8988T (cell line): ENCODE results near the gene CNKSR2.
"Not testable (repeated sequence)": the region's sequence is repeated elsewhere in the genome, so short reads cannot be mapped to it uniquely, and the experiment has no call there.

ENCODE experiments used
- DNase-seq: peaks from one replicate; pipeline ENCODE4 v3.0.0; 2011

Gene CNKSR2

DNA sequence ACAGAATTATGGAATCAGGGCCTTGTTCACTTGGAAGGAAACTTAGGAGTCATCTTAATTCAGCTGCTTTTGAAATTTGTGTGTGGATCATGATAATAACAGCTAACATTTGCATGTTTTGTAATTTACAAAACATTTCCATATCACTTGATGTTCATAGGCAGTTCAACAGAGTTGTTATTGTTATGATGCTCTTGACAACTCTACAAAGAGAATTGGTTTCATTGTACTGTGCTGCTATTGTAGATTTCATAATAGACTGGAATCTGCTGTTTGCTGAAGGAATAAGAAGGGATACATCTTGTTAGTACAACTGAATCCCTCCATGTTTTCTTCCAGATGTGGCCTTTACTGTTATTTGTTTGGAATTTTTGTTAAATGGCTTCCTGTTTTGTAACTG, 83.5 kb downstream of the CNKSR2 start:
- no peak for DNase-seq

GRCh38 chrX:21469071-21469470, 94.9 kb downstream of the CNKSR2 start:
- DNase-seq, result no peak

DNA sequence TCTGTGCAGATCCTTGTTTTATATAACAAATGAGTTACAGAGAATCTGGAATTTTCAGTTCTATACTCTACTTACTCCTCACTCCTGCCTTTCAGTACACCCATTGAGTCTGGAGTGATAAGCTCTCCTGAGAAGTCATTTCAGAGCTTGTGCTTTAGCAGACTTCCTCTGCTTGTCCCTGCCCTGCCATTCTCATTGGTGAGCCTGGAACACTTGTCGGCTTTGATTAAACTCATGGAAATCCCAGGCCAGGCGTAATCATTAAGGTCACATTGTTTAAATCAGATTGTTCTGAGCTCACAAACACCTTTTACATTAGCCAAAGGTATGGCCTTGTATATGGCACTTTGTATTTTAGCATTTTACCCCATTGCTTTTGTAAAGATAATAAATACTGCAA, 102.7 kb downstream of the CNKSR2 start:
- DNase-seq, result no peak

GRCh38 chrX:21479695-21480270, 105.6 kb downstream of the CNKSR2 start:
- no peak for DNase-seq

- no peak for DNase-seq
These were observed 107.5 kb downstream of the CNKSR2 start for GRCh38 chrX:21481761-21482160.

GRCh38 chrX:21484051-21484450, 109.8 kb downstream of the CNKSR2 start:
- DNase-seq, result not testable (repeated sequence)

GRCh38 chrX:21487832-21488231, 113.6 kb downstream of the CNKSR2 start:
- no peak for DNase-seq

- no peak for DNase-seq
These were observed 116.1 kb downstream of the CNKSR2 start for GRCh38 chrX:21490341-21490740.

DNA sequence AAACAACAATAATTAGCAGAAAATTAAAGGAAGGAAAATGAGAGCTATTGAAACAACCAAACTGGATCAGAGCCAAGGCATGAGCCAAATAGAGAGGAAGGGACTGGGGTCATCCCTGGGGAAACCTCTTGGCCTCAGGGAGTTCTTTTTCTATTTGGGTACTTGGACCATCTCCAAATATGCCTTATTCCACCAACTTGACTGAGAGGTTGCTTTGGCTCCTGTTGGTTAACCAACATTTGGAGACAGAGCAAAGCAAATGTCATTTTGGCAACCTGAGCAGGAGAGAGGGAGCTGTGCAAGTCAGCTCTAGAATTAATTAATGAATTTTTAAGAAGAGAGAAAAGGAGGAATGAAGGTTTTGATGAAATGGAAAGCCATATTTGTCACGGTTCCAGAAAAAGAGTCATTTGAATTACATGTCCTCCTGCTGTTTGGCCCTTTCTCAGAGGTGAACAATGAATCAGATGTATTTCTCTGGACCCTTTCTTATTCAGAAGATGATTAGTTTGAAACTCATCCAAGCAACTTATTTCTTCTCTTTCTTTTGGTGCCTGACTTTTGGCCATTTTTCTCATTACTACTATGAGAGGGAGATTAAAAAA, 119.1 kb downstream of the CNKSR2 start:
- no peak for DNase-seq

- no peak for DNase-seq
These were observed 129.4 kb downstream of the CNKSR2 start for GRCh38 chrX:21503593-21503992.

GRCh38 chrX:21509912-21510311, 135.7 kb downstream of the CNKSR2 start:
- DNase-seq, result no peak

- DNase-seq, result no peak
These were observed 149.8 kb downstream of the CNKSR2 start for GRCh38 chrX:21524008-21524407.

DNA sequence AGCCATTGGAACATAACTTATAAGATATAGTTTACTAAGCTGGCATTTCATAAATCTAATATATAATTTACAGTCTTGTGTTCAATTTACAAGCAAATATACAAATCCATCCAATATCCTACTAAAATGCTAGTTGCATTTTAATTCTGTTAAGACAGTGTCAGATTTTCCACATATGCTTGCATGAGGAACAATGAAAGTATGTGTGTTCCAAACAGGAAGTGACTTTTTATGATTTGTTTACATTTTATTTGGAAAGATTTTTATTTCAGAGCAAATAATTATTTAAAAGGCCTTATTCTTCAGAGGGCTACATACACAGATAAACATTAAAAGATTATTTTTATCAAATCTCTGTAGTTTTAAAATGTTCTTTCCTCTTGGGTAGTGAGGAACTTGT, 153.9 kb downstream of the CNKSR2 start:
- no peak for DNase-seq

DNA sequence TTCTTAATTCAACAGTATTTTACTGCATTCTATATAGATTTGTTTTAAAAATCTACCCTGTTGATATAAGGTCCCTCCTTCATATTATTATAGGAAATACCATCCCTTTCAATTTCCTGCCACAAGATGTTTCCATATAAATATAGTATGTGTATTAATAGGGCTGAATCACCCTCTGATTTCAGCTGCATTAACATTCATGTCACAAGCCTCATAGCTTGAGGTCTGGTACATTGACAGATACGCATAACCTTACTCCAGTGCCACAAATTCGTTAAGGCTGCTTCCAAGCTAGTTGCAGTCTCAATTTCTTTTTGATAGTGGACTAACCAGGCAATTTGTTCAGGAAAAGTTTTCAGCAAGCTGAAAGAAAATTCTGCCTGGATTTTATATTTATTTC, 155.6 kb downstream of the CNKSR2 start:
- DNase-seq, result no peak

DNA sequence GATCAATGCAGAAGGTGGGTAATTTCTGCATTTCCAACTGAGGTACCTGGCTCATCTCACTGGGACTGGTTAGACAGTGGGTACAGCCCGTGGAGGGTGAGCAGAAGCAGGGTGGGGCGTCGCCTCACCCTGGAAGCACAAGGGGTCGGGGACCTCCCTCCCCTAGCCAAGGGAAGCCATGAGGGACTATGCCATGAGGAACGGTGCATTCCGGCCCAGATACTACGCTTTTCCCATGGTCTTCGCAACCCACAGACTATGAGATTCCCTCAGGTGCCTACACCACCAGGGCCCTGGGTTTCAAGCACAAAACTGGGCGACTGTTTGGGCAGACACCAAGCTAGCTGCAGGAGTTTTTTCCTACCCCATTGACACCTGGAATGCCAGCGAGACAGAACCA, 170.4 kb downstream of the CNKSR2 start:
- not testable (repeated sequence) for DNase-seq

DNA sequence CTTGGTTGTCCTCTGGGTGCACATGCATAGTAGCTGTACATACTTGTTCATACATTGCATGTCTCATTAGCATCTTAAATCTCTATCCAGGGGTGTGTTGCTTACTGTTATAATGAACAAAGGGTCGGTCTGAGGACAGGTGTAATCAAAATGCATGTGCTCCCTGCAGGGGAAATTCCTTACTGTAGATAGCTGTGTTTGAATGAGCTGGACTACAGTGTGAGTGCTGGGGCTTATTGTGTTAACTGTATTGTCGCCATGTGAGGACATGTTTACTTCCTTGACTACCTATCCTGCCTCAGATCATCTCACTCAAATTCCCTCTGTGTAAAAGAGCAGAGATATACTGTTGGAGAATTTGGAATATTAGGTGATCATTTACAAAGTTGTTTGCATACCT, 185.2 kb downstream of the CNKSR2 start:
- DNase-seq, result no peak

DNA sequence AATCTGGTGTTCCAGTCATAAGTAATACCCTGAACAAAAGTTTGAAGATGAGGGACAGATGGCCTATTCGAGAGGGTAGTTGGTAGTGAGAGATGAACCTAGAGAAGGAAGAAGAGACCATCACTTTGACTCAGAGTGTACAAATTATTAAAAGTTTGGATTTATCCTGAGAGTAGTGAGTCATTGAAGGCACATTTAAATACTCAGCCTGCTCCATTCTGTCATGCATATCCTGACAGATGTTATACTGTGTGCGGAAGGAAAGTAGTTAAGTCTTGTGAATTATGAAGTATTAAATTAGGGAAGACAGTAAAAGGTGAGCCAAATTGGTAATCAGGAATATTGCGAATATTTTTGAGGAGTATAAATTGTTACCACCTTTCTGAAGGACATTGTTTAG, 190.8 kb downstream of the CNKSR2 start:
- DNase-seq, result no peak

GRCh38 chrX:21574793-21575192, 200.6 kb downstream of the CNKSR2 start:
- no peak for DNase-seq

DNA sequence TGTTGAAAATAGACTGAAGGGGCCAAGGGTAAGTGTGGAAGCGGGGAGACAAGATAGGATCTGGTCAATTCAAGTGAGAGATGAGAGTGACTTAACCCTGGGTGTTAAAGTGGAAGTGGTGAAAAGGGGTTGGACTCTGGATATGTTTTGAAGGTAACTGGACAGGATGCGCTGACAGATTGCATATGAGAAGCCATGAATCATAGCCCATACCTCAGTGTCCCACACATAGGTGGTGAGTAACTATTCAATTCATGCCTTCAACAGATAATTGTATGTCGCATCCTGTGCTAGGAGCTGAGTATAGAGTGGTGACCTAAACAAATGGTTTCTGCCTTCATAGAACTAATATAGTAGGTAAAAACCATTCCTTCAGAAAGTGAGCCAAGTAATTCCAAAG, 207.3 kb downstream of the CNKSR2 start:
- DNase-seq, result no peak

- no peak for DNase-seq
These were observed 211.8 kb downstream of the CNKSR2 start for GRCh38 chrX:21586001-21586400.

DNA sequence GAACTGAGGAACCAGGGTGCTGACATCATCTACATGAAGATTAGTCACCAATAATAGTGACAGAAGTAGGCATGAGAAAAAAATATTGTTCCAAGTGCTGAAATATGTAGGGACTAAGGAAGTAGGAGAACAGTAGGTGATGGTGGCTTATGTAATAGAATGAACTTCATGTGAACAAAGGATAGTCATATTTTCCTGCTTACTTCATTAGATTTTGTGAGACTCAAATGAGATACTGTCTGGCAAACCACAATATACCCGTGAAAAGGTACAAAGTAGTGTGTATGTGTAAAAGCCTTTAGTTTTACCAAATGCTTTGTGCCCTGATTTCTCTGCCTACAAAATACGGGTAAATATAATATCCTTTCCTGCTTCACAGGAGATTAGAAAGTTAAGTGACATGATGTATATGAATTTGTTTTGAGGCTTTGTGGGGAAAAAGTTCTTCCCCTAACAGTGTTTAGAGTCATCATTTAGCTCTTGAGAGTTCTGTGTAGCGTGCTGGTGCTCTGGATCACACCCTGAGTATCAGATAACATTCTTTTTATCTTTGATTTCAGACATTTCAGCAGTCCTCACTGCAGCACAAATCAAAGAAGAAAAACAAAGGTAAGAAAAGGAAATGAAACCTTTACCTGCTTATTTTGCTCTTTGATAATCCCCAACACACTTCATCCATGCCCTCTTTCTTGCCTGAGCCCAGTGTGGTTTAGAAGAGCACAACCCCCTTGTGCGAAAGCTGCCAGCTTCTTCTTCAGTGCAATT, 216.0 kb downstream of the CNKSR2 start:
- DNase-seq, result no peak

GRCh38 chrX:21606002-21606401, 231.8 kb downstream of the CNKSR2 start:
- no peak for DNase-seq

- DNase-seq, result no peak
These were observed 235.9 kb downstream of the CNKSR2 start for GRCh38 chrX:21610168-21610567.

DNA sequence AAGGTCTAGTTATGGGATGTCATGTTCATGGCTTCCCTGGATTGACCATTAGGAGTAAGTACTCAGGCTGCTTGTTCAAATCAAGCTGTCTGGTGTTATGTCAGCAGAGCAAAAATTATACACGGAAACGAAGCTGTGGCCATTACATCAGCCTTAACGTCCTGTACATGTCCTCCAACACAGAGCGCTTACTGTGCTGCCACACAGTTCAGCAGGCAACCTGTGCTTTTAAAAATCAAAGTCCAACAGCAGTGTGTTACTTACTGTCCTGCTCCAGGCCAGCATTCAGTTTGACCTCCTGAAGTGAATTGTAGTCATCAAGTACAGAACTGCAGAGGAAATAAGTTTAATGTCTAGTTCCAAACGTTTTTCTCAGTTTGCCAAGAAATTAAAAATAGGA, 237.9 kb downstream of the CNKSR2 start:
- DNase-seq, result no peak

- no peak for DNase-seq
These were observed 242.2 kb downstream of the CNKSR2 start for GRCh38 chrX:21616386-21616785.
